K562 (cell line): ENCODE results near the gene PUM2.

Source experiments
- CBFA2T3 ChIP-seq: fragments of 450-650 bp; IDR thresholded peaks from 2 replicates; pipeline ENCODE4 v1.6.1; 2017
- CBX5 ChIP-seq: IDR thresholded peaks from 2 replicates; pipeline ENCODE4 v1.6.1; 2014; ENCODE audit warnings: low read depth, borderline replicate concordance
- MLLT1 ChIP-seq, 2 experiments: fragments of 450-650 bp; IDR thresholded peaks; 2 replicates each; pipeline ENCODE4 v1.6.1; 2016
- NFXL1 ChIP-seq: fragments of 450-650 bp; formaldehyde crosslinking; IDR thresholded peaks from 2 replicates; pipeline ENCODE4 v1.4.0; 2021; ENCODE audit warnings: mild to moderate bottlenecking
- RNF2 ChIP-seq: sonication (generic); IDR thresholded peaks from 2 replicates; pipeline ENCODE4 v1.6.1; 2016
- SIN3A ChIP-seq, 2 experiments: fragments of 150-350 bp in 1 of 2; IDR thresholded peaks; 2 replicates each; pipeline ENCODE4 v1.6.1; 2011 to 2016; ENCODE audit warnings: borderline replicate concordance in 2 of 2, low read depth in 2 of 2, low read length in 2 of 2, mild to moderate bottlenecking in 2 of 2, moderate library complexity in 2 of 2; ENCODE audit not compliant: control insufficient read depth in 1 of 2
- SMAD3 ChIP-seq: fragments of 450-650 bp; formaldehyde crosslinking; conservative IDR thresholded peaks from 2 replicates; pipeline ENCODE4 v1.4.0; 2020; ENCODE audit warnings: mild to moderate bottlenecking
- SMARCE1 ChIP-seq: fragments of 450-650 bp; IDR thresholded peaks from 2 replicates; pipeline ENCODE4 v1.7.1; 2016; ENCODE audit warnings: mild to moderate bottlenecking
- TBP ChIP-seq: optimal IDR thresholded peaks from 2 replicates; pipeline ENCODE3; 2011; ENCODE audit warnings: low read depth, low read length, improper control_type of control experiment
- ZBTB17 ChIP-seq: fragments of 450-650 bp; formaldehyde crosslinking; IDR thresholded peaks from 2 replicates; pipeline ENCODE4 v1.4.0; 2020; ENCODE audit warnings: mild to moderate bottlenecking
- ZBTB7A ChIP-seq: IDR thresholded peaks from 2 replicates; pipeline ENCODE4 v1.6.1; 2011; ENCODE audit warnings: low read depth, mild to moderate bottlenecking, low read length, moderate library complexity, borderline replicate concordance; ENCODE audit not compliant: control insufficient read depth

DNA sequence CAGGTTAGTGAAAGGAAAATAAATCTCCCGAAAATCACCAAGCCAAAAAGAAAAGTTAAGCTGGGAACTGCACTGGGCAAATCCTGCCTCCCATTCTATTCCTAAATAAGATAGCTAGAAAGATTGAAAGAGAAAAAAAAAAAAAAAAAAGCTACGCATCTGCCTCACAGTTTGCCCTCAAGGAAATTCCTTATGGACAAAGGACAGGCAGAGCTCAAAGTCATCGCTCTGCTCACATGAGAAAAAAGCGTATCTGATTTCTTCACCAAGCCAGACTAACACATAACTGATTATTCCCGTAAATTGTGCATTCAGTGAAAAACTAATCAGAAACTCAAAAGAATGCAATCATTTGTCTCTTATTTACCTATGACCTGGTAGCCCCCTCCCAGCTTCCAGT lies 50.0 kb downstream of the PUM2 start:
- no peak for TF ChIP-seq SMAD3 (CRISPR knock-in tag)
- no peak for TF ChIP-seq SIN3A (IDR thresholded peaks at IDR 0.05; ENCODE audit: borderline replicate concordance in 2 of 2, control insufficient read depth in 1 of 2, low read depth in 2 of 2, low read length in 2 of 2)
- TF ChIP-seq NFXL1 (CRISPR knock-in tag): no peak
- no peak for TF ChIP-seq SMARCE1
- no peak for TF ChIP-seq ZBTB7A
- no peak for TF ChIP-seq TBP
- no peak for TF ChIP-seq CBFA2T3
- TF ChIP-seq MLLT1 (IDR thresholded peaks at IDR 0.05): no peak
- TF ChIP-seq CBX5: no peak
- TF ChIP-seq RNF2: no peak
- TF ChIP-seq ZBTB17 (CRISPR knock-in tag): no peak
